Psoas muscle (tissue), 8 donors: ENCODE results near the gene NBPF1. TPM values are rescaled to one million over a fixed set of nuclear protein-coding genes. Genes with fewer than 3 reads are reported as not detected.
"Not testable (repeated sequence)": the region's sequence is repeated elsewhere in the genome, so short reads cannot be mapped to it uniquely, and the experiment has no call there.

Source experiments
- ATAC-seq, 4 donors: fragments of 200-7000 bp; cut with Tn5 transposase; one replicate each; pipeline ENCODE4 v1.9.1; 2020; ENCODE audit warnings: moderate library complexity in 3 of 4, mild to moderate bottlenecking in 2 of 4
- DNase-seq, 2 donors: peaks; one replicate each; pipeline ENCODE4 v3.0.0-alpha.2; 2020
- H3K27ac ChIP-seq: fragments of 200-600 bp; one replicate; pipeline ENCODE4 v1.8.0; 2022
- H3K27me3 ChIP-seq, 3 donors: fragments of 200-600 bp in 1 of 3; one replicate each; pipeline versions ENCODE4 v1.6.1 to v1.8.0; 2013 to 2022; ENCODE audit warnings: low read length in 2 of 3, mild to moderate bottlenecking in 2 of 3, moderate library complexity in 1 of 3; ENCODE audit not compliant: insufficient read depth in 3 of 3
- H3K36me3 ChIP-seq, 2 donors: fragments of 200-600 bp in 1 of 2; one replicate each; pipeline versions ENCODE4 v1.6.1 to v1.8.0; 2013 to 2022; ENCODE audit warnings: low read depth in 1 of 2, mild to moderate bottlenecking in 1 of 2, moderate library complexity in 1 of 2; ENCODE audit not compliant: insufficient read depth in 1 of 2
- H3K4me1 ChIP-seq: fragments of 200-600 bp; one replicate; pipeline ENCODE4 v1.8.0; 2022
- H3K4me3 ChIP-seq: fragments of 200-600 bp; one replicate; pipeline ENCODE4 v1.8.0; 2022; ENCODE audit warnings: mild to moderate bottlenecking
- H3K9me3 ChIP-seq: fragments of 200-600 bp; one replicate; pipeline ENCODE4 v1.8.0; 2022
- CTCF ChIP-seq: fragments of 200-600 bp; IDR thresholded peaks from one replicate; pipeline ENCODE4 v1.8.0; 2022; ENCODE audit warnings: antibody characterized with exemption
- WGBS, 3 donors: extraction: QIAGEN DNeasy Blood & Tissue Kit; methylation state at CpG; one replicate each; pipeline versions ENCODE4 v1.1.6 to v1.1.7; 2013; 5-methylcytosine and 5-hydroxymethylcytosine counted together
- intact Hi-C, 2 donors: fragments of 100-400 bp; cut with DNase I; formaldehyde crosslinking; loops; one replicate each; pipeline versions ENCODE4 v1.11.0 to v1.14.2; 2022
- polyA plus RNA-seq, 3 donors: library from polyadenylated mRNA; stranded (reverse); fragments of 200-250 nt; gene quantifications; one replicate each; pipeline ENCODE4 v1.2.3, GENCODE V29; 2013
- total RNA-seq, 4 donors: library from RNA; stranded (reverse); fragmentation: NEBNext Ultra II Directional in 2 of 4; extraction: Animal tissue kit (Norgen Biotek cat#: 25700) in 2 of 4; gene quantifications; one replicate each; pipeline versions ENCODE4 v1.2.1 to v1.2.4, GENCODE V29; 2021 to 2023
- donor health status: healthy with polysubstance abuse.
- donor health status: DM: no; HTN: no; CAD: no; lungs with moderate emphysema.
- donor health status: Bipolar disorder and iron deficiency.
- donor health status: healthy.
- donor health status: DM: yes; HTN: yes; CAD: no.
- donor health status: DM: no; HTN: no; CAD: no.
- donor health status: DM: no; HTN: no; CAD: no.
- donor health status: DM: yes; HTN: yes; CAD: no.

NBPF1 gene
- total and polyA plus RNA-seq, 7 donors: 2.4 to 20.9 (median 6.5) TPM

- peaks cover 0 to 16% of the 10 kb centered on the region in 2 donors for H3K36me3 ChIP-seq
- peak overlapping the region; percentile 92 for H3K27ac ChIP-seq
- H3K27me3 ChIP-seq, intact Hi-C loops, H3K9me3 ChIP-seq, ATAC-seq: not testable (repeated sequence)
- 80 to 86% (median 85%) methylated on average over 4 of the region's 4 CpGs for WGBS, 3 donors
- peak; percentile 18 to 56 for DNase-seq
- H3K4me3 ChIP-seq: peak overlapping the region; percentile 81
- peaks cover 62% of the 10 kb centered on the region for H3K4me1 ChIP-seq
Observed at GRCh38 chr1:16643001-16643411, 29.6 kb upstream of the NBPF1 start.

DNA sequence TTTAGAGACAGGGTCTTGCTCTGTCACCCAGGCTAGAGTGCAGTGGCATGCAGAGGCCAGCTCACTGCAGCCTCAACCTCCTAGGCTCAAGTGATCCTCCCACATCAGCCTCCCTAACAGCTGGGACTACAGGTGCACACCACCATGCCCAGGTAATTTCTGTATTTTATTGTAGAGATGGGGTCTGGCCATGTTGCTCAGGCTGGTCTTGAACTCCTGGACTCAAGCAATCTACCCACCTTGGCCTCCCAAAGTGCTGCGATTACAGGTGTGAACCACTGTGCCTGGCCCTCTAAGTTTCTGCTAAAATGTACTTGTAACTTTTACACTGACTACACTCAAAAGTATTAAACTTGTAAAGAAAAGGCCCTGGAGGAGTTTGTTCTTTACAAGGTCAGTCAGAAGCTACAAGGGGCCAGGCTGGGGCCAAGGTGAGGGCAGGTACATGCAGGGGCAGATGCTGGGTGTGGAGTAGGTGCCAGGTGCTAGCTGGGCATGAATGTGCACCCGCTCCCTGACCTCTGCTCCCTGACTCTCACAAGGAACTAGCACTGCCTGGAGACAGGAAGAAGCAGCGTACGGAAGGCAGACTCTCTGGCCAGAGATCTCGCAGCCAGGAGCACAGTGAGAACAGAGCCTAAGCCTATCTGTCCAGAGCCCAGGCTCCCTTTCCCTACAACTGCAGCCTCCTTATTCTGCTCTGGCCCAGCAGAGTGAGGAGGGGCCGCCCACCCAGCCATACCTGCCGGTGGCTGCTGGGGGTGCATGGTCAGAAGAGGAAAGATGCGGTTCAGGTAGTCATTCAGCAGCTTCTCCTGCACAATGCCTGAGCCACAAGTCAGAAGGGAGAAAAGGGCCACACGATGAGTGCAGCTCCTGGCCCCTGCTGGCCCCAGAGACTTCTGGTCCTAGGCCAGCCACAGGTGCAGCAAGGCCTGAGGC lies 28.9 kb upstream of the NBPF1 start:
- 75 to 84% (median 76%) methylated on average over 6 to 9 of the region's 9 CpGs for WGBS, 3 donors
- ATAC-seq, H3K9me3 ChIP-seq, intact Hi-C loops, H3K27me3 ChIP-seq: not testable (repeated sequence)
- Histone ChIP-seq H3K4me3 (peak overlapping the region; percentile 81), H3K36me3 (peaks cover 0 to 16% of the 10 kb centered on the region in 2 donors), H3K27ac (peak overlapping the region; percentile 92), H3K4me1 (peaks cover 65% of the 10 kb centered on the region)
- DNase-seq: peak; percentile 13 to 46

- H3K4me1 ChIP-seq: peaks cover 65% of the 10 kb centered on the region
- H3K27me3 ChIP-seq, intact Hi-C loops, H3K4me3 ChIP-seq, ATAC-seq, DNase-seq, H3K9me3 ChIP-seq: not testable (repeated sequence)
- 93 to 96% (median 94%) methylated on average over 8 of the region's 8 CpGs for WGBS, 3 donors
- peak overlapping the region; percentile 91 for H3K27ac ChIP-seq
- H3K36me3 ChIP-seq: peaks cover 0 to 16% of the 10 kb centered on the region in 2 donors
Observed at GRCh38 chr1:16641159-16641975, 28.0 kb upstream of the NBPF1 start.

- peak overlapping the region; percentile 91 for H3K27ac ChIP-seq
- DNase-seq: peak; percentile 81 to 92
- H3K9me3 ChIP-seq, intact Hi-C loops, H3K27me3 ChIP-seq: not testable (repeated sequence)
- TF ChIP-seq CTCF: peak; percentile 21
- peaks cover 59% of the 10 kb centered on the region for H3K4me1 ChIP-seq
- H3K36me3 ChIP-seq: peaks cover 0 to 19% of the 10 kb centered on the region in 2 donors
- peak overlapping the region; percentile 3 for H3K4me3 ChIP-seq
- 29 to 39% (median 29%) methylated on average over 11 of the region's 11 CpGs for WGBS, 3 donors
- peak; percentile 93 to 95 (median 94) for ATAC-seq
Observed at GRCh38 chr1:16639091-16640031, 26.0 kb upstream of the NBPF1 start.

DNA sequence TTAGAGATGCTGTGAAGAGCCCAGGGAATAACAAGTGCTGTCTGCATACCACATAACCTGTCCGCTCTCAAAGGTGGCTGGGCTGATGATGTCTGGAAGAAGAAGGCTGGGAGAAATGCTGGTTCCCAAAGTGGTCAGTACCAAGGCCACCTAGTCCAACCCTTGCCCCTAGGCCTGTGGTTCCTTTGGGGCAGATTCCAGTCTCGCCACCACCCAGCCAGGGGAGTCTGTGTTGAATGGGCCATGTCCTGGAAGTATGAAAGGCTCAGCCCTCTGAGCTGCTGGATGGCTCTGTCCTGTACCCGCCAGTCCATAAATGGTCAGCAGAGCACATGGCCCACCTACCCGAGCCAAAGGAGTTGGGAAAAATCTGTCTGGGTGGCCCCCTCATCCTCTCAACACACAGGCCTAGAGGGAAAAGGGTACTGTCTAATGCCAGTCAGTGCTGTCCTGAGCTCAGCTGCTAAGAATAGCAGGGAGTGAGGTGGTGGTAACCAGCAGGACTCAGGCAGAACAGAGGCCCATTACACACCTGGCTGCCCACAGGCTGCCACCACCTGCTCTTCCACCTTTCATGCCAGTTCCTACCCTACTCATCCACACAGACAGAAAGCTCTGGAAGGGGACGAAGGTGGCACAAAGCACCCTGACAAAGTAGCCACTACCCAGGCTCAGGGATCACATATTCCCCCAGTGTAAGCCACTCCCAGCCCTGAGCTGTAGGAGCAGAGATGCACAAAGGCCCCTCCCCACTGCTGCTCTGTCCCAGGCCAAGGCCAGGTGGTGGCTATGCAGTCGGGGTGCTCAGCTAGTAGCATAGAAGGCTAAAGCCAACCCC lies 24.8 kb upstream of the NBPF1 start:
- H3K9me3 ChIP-seq, H3K27me3 ChIP-seq, intact Hi-C loops, H3K4me3 ChIP-seq: not testable (repeated sequence)
- Histone ChIP-seq H3K36me3 (peaks cover 0 to 30% of the 10 kb centered on the region in 2 donors), H3K4me1 (peaks cover 50% of the 10 kb centered on the region), H3K27ac (peak overlapping the region; percentile 91)
- WGBS, 3 donors: 64 to 74% (median 73%) methylated on average over 6 of the region's 6 CpGs
- DNase-seq (peak; percentile 14 to 64), ATAC-seq (peak; percentile 85 to 88 (median 86))

GRCh38 chr1:16636551-16637195 lies 23.3 kb upstream of the NBPF1 start:
- H3K9me3 ChIP-seq, intact Hi-C loops, H3K27me3 ChIP-seq, H3K4me3 ChIP-seq, ATAC-seq: not testable (repeated sequence)
- Histone ChIP-seq H3K27ac (peak overlapping the region; percentile 91), H3K4me1 (peaks cover 35% of the 10 kb centered on the region), H3K36me3 (peaks cover under 1 to 34% of the 10 kb centered on the region in 2 donors)
- 85 to 90% (median 87%) methylated on average over 10 of the region's 10 CpGs for WGBS, 3 donors
- DNase-seq: peak; percentile 7 to 44

GRCh38 chr1:16635959-16636358 lies 22.6 kb upstream of the NBPF1 start:
- intact Hi-C loops: not testable (repeated sequence)
- H3K36me3 ChIP-seq: peaks cover 8 to 36% of the 10 kb centered on the region in 2 donors
- peak in 1 of 2 donors; percentile 48 for DNase-seq

GRCh38 chr1:16633540-16634282 lies 20.3 kb upstream of the NBPF1 start:
- not testable (repeated sequence) for H3K4me1 ChIP-seq, H3K4me3 ChIP-seq, H3K27me3 ChIP-seq, H3K27ac ChIP-seq, DNase-seq, ATAC-seq, H3K9me3 ChIP-seq
- WGBS, 3 donors: 89 to 94% (median 91%) methylated on average over 6 of the region's 6 CpGs
- peaks cover 8 to 59% of the 10 kb centered on the region in 2 donors for H3K36me3 ChIP-seq
- intact Hi-C loops: loop anchor here in 1 of 2 donors (2.0 kb wide), 1 partner anchor 21 kb away; the partner anchor contains the start of gene NBPF1

More at GRCh38 chr1:16635959-16636358, 22.6 kb upstream of the NBPF1 start:
- WGBS, 3 donors: 91 to 98% (median 96%) methylated on average over 5 of the region's 5 CpGs
- peak overlapping the region; percentile 3 for H3K27ac ChIP-seq
- H3K9me3 ChIP-seq, H3K27me3 ChIP-seq, H3K4me3 ChIP-seq, ATAC-seq: not testable (repeated sequence)
- peaks cover 28% of the 10 kb centered on the region for H3K4me1 ChIP-seq
